ENCODE results near the gene PTH2R.
"Not testable (repeated sequence)": the region's sequence is repeated elsewhere in the genome, so short reads cannot be mapped to it uniquely, and the experiment has no call there.

Gene PTH2R

DNA sequence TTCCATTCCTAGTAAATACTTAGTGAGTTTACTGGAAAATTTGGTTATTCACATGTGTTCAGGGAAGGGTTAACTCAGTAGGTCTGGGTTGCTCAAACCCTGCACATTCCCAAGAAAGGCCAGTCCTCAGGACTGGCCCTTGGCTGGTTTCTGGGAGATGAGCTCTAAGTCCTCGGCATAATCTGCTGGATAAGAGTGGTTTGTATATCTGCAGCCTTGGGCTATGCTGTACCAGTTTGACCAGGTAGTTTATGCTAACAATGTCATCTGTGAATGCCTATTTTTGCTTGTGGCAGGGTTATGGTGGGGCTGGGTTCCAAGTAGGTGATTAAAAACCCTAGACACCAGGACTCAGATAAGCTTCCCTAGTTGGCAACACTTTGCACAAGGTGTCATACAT is 7.4 kb upstream of the PTH2R start:
- Histone ChIP-seq H3K36me3 (ENCODE audit: control insufficient read depth, insufficient read depth, low read length) (no peaks in the 10 kb centered on the region), H3K9ac (ENCODE audit: low read length) (no peak overlapping the region), H3K27me3 (ENCODE audit: control insufficient read depth, insufficient read depth, low read length) (peaks cover 1% of the 10 kb centered on the region; the same call in 1 of the 2 replicates), H3K9me3 (ENCODE audit: control insufficient read depth, insufficient read depth, low read depth, low read length) (peaks cover 4% of the 10 kb centered on the region), H3K4me3 (ENCODE audit: low read depth, low read length) (no peak overlapping the region), H3K27ac (ENCODE audit: low read depth, low read length) (no peak overlapping the region), H3K4me1 (ENCODE audit: control insufficient read depth, insufficient read depth, low read length) (no peaks in the 10 kb centered on the region)

DNA sequence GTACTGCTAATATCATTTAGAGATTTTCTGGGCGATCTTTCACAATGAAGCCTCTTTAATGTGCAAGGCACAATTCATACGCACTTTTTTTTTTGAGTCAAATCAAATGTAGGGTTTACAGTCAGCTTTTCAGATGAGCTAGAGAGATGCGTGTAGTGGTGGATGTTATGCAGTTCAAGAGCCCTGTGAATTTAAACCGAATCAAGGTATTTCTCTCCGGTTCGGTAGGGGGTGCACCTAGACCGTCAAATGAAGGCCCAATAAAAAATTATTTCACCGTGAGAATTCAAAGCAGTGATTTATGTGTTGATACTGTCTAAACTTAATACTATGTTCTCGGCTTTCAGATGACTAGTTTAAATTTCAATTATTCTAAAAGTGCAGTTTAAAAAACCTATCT is 1.1 kb downstream of the PTH2R start:
- no peak overlapping the region for H3K9ac ChIP-seq (ENCODE audit: low read length)
- H3K27me3 ChIP-seq (ENCODE audit: control insufficient read depth, insufficient read depth, low read length): peaks cover 47% of the 10 kb centered on the region
- no peaks in the 10 kb centered on the region for H3K4me1 ChIP-seq (ENCODE audit: control insufficient read depth, insufficient read depth, low read length)
- H3K27ac ChIP-seq (ENCODE audit: low read depth, low read length): no peak overlapping the region
- H3K9me3 ChIP-seq (ENCODE audit: control insufficient read depth, insufficient read depth, low read depth, low read length): no peaks in the 10 kb centered on the region
- H3K4me3 ChIP-seq (ENCODE audit: low read depth, low read length): peak overlapping the region; percentile 55; the same call in 1 of the 2 replicates
- no peaks in the 10 kb centered on the region for H3K36me3 ChIP-seq (ENCODE audit: control insufficient read depth, insufficient read depth, low read length)

DNA sequence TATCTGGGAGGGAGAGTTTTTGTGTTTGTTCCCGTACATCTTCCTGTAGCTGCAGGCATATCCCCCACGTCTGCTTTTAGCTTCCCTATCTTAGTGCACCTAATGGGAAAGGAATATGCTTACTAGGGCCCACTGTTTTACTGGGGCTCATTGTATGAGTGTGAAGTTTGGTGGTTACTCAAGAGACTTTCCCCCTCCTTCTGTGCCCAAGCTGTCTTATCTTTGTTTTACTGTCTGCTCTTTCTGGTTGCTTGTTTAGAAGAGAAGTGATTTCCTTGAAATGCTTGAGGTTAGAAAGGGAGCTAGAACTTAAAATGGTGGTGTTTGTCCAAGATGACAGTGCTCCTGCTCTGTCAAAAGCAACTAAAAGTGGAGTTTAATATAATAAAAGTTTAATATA is 7.3 kb downstream of the PTH2R start:
- no peak overlapping the region for H3K27ac ChIP-seq (ENCODE audit: low read depth, low read length)
- H3K4me3 ChIP-seq (ENCODE audit: low read depth, low read length): no peak overlapping the region
- H3K9me3 ChIP-seq (ENCODE audit: control insufficient read depth, insufficient read depth, low read depth, low read length): peaks cover 8% of the 10 kb centered on the region; the same call in 1 of the 2 replicates
- no peaks in the 10 kb centered on the region for H3K4me1 ChIP-seq (ENCODE audit: control insufficient read depth, insufficient read depth, low read length)
- H3K9ac ChIP-seq (ENCODE audit: low read length): no peak overlapping the region
- H3K27me3 ChIP-seq (ENCODE audit: control insufficient read depth, insufficient read depth, low read length): 0 out of 2 replicates have a peak, but pooled peaks cover under 1% of the 10 kb centered on the region
- no peaks in the 10 kb centered on the region for H3K36me3 ChIP-seq (ENCODE audit: control insufficient read depth, insufficient read depth, low read length)

DNA sequence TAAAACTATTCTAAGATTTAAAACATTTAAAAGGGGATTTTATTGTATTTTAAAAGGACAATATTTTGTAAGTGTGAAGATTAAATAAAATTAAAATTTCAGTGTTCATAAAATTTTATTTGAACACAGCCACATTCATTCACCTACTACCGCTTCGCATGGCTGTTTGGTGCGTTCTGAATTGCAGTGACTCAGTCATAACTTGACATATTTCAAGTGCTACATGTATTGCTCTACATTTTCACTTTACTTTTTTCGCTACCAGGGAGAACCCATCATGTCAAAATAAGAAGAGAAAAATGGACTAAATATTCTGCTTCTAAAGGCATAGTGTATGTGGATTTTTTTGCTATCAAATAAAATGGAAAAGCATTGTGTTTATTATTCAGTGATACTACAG is 8.7 kb downstream of the PTH2R start:
- Histone ChIP-seq H3K9ac (ENCODE audit: low read length) (no peak overlapping the region), H3K9me3 (ENCODE audit: control insufficient read depth, insufficient read depth, low read depth, low read length) (peaks cover 8% of the 10 kb centered on the region; the same call in 1 of the 2 replicates), H3K36me3 (ENCODE audit: control insufficient read depth, insufficient read depth, low read length) (no peaks in the 10 kb centered on the region), H3K4me1 (ENCODE audit: control insufficient read depth, insufficient read depth, low read length) (no peaks in the 10 kb centered on the region), H3K27me3 (ENCODE audit: control insufficient read depth, insufficient read depth, low read length) (no peaks in the 10 kb centered on the region), H3K4me3 (ENCODE audit: low read depth, low read length) (no peak overlapping the region), H3K27ac (ENCODE audit: low read depth, low read length) (no peak overlapping the region)

DNA sequence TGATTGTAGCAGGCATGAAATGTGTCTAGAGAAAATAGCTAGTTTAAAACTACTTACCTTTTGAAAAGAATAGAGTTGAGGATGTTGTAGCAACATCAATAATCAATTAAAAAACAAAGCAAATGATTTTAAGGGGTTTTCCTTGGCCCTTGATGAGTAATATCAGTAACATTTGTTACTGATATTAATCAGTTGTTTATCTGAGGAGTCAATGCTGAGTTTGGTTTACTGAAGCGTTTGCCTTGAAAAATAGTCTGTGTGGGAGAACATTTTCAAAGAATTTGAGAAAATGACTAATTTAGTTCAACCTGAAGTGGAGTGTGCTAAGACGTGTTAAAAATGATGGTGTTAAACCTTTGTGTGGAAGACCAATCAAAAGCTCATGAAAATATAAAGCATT is 9.3 kb downstream of the PTH2R start:
- H3K27me3 ChIP-seq (ENCODE audit: control insufficient read depth, insufficient read depth, low read length): no peaks in the 10 kb centered on the region
- H3K27ac ChIP-seq (ENCODE audit: low read depth, low read length): no peak overlapping the region
- peaks cover 8% of the 10 kb centered on the region; the same call in 1 of the 2 replicates for H3K9me3 ChIP-seq (ENCODE audit: control insufficient read depth, insufficient read depth, low read depth, low read length)
- H3K36me3 ChIP-seq (ENCODE audit: control insufficient read depth, insufficient read depth, low read length): no peaks in the 10 kb centered on the region
- H3K9ac ChIP-seq (ENCODE audit: low read length): no peak overlapping the region
- H3K4me1 ChIP-seq (ENCODE audit: control insufficient read depth, insufficient read depth, low read length): no peaks in the 10 kb centered on the region
- H3K4me3 ChIP-seq (ENCODE audit: low read depth, low read length): no peak overlapping the region

DNA sequence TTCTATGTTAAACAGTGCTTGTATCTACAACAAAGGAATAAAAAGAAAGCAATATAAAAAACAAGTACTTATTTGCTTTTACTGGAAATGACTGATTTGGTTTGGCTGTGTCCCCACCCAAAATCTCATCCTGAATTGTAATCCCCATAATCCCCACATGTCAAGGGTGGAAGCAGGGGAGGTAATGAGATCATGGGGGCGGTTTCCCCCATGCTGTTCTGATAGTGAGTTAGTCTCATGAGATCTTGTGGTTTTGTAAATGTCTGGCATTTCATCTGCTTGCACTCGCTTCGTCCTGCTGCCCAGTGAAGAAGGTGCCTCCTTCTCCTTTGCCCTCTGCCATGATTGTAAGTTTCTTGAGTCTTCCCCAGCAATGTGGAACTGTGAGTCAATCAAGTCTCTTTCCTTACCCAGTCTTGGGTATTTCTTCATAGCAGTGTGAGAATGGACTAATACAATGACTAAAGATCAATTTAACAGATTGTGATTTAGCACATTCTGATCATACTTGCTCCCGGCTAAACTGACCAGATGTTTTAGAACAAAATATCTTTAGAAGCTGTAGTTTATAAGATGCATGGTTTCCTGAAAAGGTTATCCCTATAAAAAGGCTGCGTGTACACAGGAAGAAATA is 19.9 kb downstream of the PTH2R start:
- no peaks in the 10 kb centered on the region for H3K36me3 ChIP-seq (ENCODE audit: control insufficient read depth, insufficient read depth, low read length)
- no peak overlapping the region for H3K9ac ChIP-seq (ENCODE audit: low read length)
- no peaks in the 10 kb centered on the region for H3K4me1 ChIP-seq (ENCODE audit: control insufficient read depth, insufficient read depth, low read length)
- H3K27me3 ChIP-seq (ENCODE audit: control insufficient read depth, insufficient read depth, low read length): no peaks in the 10 kb centered on the region
- no peaks in the 10 kb centered on the region; the same call in 1 of the 2 replicates for H3K9me3 ChIP-seq (ENCODE audit: control insufficient read depth, insufficient read depth, low read depth, low read length)
- no peak overlapping the region for H3K4me3 ChIP-seq (ENCODE audit: low read depth, low read length)
- H3K27ac ChIP-seq (ENCODE audit: low read depth, low read length): no peak overlapping the region

DNA sequence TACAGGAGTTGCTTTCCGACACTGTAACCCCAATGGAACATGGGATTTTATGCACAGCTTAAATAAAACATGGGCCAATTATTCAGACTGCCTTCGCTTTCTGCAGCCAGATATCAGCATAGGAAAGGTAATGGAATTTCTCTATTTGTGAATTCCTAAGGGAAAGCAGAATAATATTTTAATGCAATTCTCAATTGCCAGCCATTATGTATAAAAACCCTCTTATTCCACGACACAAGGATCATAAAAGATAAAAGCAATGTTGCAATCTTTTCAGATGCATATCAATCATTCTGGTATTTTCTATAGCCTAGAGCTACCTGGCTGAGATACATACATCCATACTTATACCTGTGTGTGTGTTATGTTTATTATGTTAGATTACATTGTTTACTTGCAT is 31.2 kb downstream of the PTH2R start:
- Histone ChIP-seq H3K36me3 (ENCODE audit: control insufficient read depth, insufficient read depth, low read length) (no peaks in the 10 kb centered on the region), H3K9me3 (ENCODE audit: control insufficient read depth, insufficient read depth, low read depth, low read length) (no peaks in the 10 kb centered on the region), H3K4me1 (ENCODE audit: control insufficient read depth, insufficient read depth, low read length) (no peaks in the 10 kb centered on the region), H3K9ac (ENCODE audit: low read length) (no peak overlapping the region), H3K27ac (ENCODE audit: low read depth, low read length) (no peak overlapping the region), H3K27me3 (ENCODE audit: control insufficient read depth, insufficient read depth, low read length) (no peaks in the 10 kb centered on the region), H3K4me3 (ENCODE audit: low read depth, low read length) (no peak overlapping the region)

DNA sequence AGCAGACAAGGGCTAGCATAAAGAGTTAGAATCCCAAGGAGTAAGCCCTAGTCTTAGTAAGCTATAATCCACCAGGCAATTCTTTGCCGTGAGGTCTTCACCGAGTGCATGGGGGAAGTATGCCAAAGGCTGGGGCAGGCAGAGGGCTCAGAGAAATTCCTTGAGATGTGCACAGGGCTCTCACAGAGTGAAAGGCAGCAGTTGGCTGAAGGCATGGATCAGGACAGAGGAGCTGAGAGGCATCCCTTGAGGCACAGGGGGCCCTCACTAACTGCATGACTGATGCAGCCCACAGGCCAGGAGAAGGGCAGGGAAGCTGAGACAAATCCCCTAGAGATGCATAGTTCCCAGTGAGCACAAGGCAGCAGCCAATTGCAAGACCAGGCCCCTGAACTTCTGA is 34.1 kb downstream of the PTH2R start:
- Histone ChIP-seq H3K4me1 (ENCODE audit: control insufficient read depth, insufficient read depth, low read length) (no peaks in the 10 kb centered on the region), H3K9me3 (ENCODE audit: control insufficient read depth, insufficient read depth, low read depth, low read length) (no peaks in the 10 kb centered on the region), H3K4me3 (ENCODE audit: low read depth, low read length) (no peak overlapping the region), H3K36me3 (ENCODE audit: control insufficient read depth, insufficient read depth, low read length) (no peaks in the 10 kb centered on the region), H3K9ac (ENCODE audit: low read length) (no peak overlapping the region), H3K27me3 (ENCODE audit: control insufficient read depth, insufficient read depth, low read length) (no peaks in the 10 kb centered on the region), H3K27ac (ENCODE audit: low read depth, low read length) (no peak overlapping the region)

DNA sequence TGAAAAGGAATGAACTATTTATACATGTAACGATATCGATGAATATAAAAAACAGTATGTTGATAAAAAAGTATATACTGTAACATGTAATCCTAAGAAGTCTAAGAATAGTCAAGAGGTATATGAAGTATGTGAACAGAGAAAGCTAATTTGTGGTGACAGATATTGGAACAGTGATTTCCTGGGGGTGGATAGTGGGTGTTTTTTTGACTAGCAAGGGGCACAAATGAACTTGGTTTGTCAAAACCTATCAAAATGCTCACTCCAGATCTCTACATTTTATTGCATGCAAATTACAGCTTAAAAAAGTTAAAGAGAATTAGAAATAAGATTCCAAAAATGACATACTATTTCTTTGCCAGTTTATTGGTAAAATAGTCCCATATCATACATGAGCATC is 35.4 kb downstream of the PTH2R start:
- no peak overlapping the region for H3K9ac ChIP-seq (ENCODE audit: low read length)
- no peaks in the 10 kb centered on the region for H3K27me3 ChIP-seq (ENCODE audit: control insufficient read depth, insufficient read depth, low read length)
- no peaks in the 10 kb centered on the region for H3K9me3 ChIP-seq (ENCODE audit: control insufficient read depth, insufficient read depth, low read depth, low read length)
- no peak overlapping the region for H3K4me3 ChIP-seq (ENCODE audit: low read depth, low read length)
- no peak overlapping the region for H3K27ac ChIP-seq (ENCODE audit: low read depth, low read length)
- H3K4me1 ChIP-seq (ENCODE audit: control insufficient read depth, insufficient read depth, low read length): no peaks in the 10 kb centered on the region
- no peaks in the 10 kb centered on the region for H3K36me3 ChIP-seq (ENCODE audit: control insufficient read depth, insufficient read depth, low read length)

DNA sequence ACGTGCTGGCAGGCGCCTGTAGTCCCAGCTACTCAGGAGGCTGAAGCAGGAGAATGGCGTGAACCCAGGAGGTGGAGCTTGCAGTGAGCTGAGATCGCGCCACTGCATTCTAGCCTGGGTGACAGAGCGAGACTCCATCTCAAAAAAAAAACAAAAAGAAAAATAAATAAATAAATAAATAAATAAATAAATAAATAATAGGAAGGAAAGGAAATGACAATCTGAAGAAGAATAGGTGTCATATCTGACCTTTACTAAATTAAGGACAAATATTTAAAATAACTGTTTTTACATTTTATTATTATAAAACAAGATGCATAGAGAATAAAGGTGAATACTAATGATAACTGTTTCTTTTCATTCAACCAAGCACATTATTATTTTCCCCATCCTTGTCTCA is 40.9 kb downstream of the PTH2R start:
- not testable (repeated sequence) for H3K27me3 ChIP-seq (ENCODE audit: control insufficient read depth, insufficient read depth, low read length); H3K4me3 ChIP-seq (ENCODE audit: low read depth, low read length); H3K27ac ChIP-seq (ENCODE audit: low read depth, low read length); H3K36me3 ChIP-seq (ENCODE audit: control insufficient read depth, insufficient read depth, low read length); H3K4me1 ChIP-seq (ENCODE audit: control insufficient read depth, insufficient read depth, low read length); H3K9me3 ChIP-seq (ENCODE audit: control insufficient read depth, insufficient read depth, low read depth, low read length); H3K9ac ChIP-seq (ENCODE audit: low read length)

DNA sequence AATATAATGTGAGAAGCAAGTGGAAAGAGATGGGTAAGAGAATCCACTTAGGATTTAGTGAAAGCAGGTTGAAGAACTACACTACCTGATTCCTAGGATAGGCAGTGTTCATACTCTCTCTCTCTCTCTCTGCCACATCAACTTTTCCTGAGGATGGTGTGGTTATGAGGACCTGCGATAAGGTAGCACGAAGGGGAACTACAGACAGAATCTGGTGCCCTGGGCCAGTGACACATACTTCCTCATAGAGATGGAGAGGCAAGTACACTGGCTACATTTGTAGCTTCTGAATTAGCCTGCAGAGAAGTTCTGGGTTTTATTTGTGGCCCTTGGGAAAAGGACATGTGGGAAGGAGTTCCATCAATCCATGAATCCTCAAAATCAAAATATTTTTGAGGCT is 44.5 kb downstream of the PTH2R start:
- H3K27ac ChIP-seq (ENCODE audit: low read depth, low read length): no peak overlapping the region
- no peaks in the 10 kb centered on the region for H3K36me3 ChIP-seq (ENCODE audit: control insufficient read depth, insufficient read depth, low read length)
- no peaks in the 10 kb centered on the region for H3K9me3 ChIP-seq (ENCODE audit: control insufficient read depth, insufficient read depth, low read depth, low read length)
- no peak overlapping the region for H3K4me3 ChIP-seq (ENCODE audit: low read depth, low read length)
- H3K27me3 ChIP-seq (ENCODE audit: control insufficient read depth, insufficient read depth, low read length): no peaks in the 10 kb centered on the region
- no peak overlapping the region for H3K9ac ChIP-seq (ENCODE audit: low read length)
- no peaks in the 10 kb centered on the region for H3K4me1 ChIP-seq (ENCODE audit: control insufficient read depth, insufficient read depth, low read length)

DNA sequence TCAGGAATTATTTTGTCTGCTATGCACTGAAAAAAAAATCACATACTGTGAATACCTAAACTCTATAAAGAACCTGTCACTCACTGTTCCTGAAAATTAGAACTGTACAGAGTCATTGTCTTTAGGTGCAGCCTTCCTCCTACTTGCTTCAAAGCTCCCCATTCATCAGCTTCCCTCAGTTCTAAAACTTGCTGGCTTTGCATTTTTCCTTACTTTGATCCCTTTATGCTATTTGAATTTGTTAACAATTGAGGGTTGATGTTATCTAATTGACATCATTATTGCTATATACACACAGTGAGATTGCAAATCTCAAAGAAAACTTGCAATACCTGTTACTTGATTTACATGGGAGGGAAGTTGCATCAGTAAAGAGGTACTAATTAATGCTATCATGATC is 48.3 kb downstream of the PTH2R start:
- H3K36me3 ChIP-seq (ENCODE audit: control insufficient read depth, insufficient read depth, low read length): no peaks in the 10 kb centered on the region
- H3K27me3 ChIP-seq (ENCODE audit: control insufficient read depth, insufficient read depth, low read length): no peaks in the 10 kb centered on the region
- H3K9me3 ChIP-seq (ENCODE audit: control insufficient read depth, insufficient read depth, low read depth, low read length): no peaks in the 10 kb centered on the region
- no peaks in the 10 kb centered on the region for H3K4me1 ChIP-seq (ENCODE audit: control insufficient read depth, insufficient read depth, low read length)
- H3K9ac ChIP-seq (ENCODE audit: low read length): no peak overlapping the region
- H3K27ac ChIP-seq (ENCODE audit: low read depth, low read length): no peak overlapping the region
- H3K4me3 ChIP-seq (ENCODE audit: low read depth, low read length): no peak overlapping the region

Data from HUES6 (cell line).